Stomach (tissue), 4 donors: ENCODE data around the gene NDFIP2.

Experiments
- CTCF ChIP-seq, 7 experiments: fragments of 450-650 bp in 4 of 7; fragments of 200-600 bp in 3 of 7; sonication (generic) in 3 of 7; IDR thresholded peaks; one replicate each; pipeline ENCODE4 v1.5.1; 2016 to 2019; ENCODE audit warnings: antibody characterized with exemption in 7 of 7, control low read depth in 2 of 7, mild to moderate bottlenecking in 1 of 7
- EP300 ChIP-seq: sonication (generic); formaldehyde crosslinking; IDR thresholded peaks from one replicate; pipeline ENCODE4 v1.6.1; 2017; ENCODE audit warnings: antibody characterized with exemption
- POLR2A ChIP-seq, 4 donors: fragments of 450-650 bp; IDR thresholded peaks; one replicate each; pipeline ENCODE4 v1.6.1; 2016; ENCODE audit warnings: antibody characterized with exemption in 4 of 4, control low read depth in 2 of 4, mild to moderate bottlenecking in 1 of 4, moderate library complexity in 1 of 4
- POLR2AphosphoS5 ChIP-seq, 3 donors: sonication (generic); formaldehyde crosslinking; IDR thresholded peaks; one replicate each; pipeline ENCODE4 v1.6.1; 2016; ENCODE audit warnings: antibody characterized with exemption in 3 of 3

DNA sequence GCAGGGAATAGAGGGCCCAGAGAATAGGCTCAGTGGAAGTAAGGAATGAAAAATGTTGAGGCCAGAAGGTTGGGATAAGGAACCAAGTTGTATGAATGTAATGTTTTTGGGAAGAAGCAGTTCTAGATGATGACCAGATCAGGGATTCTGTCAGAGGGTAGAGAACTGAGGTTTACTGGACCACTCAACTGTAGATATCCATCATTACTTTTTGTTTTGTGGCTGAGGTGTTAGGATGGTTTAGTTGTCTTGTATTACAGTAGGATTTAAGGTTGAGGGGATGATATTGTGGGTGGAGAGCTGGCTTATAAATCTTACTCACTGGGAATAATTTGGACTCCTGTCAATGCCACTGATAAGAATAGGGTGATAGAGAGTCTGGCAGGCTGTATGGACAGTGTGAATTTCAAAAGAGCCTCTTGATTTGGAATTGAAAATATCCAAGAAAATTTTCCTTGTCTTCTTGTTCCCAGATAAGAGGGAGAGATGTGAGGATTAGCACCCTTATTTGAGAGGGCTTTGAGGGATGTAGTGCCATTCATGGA, 22.6 kb downstream of the NDFIP2 start:
- TF ChIP-seq POLR2A (IDR thresholded peaks at IDR 0.05) (no peak), POLR2AphosphoS5 (IDR thresholded peaks at IDR 0.05) (no peak), CTCF (IDR thresholded peaks at IDR 0.05) (no peak), EP300 (no peak)
